Activated naive CD4-positive, alpha-beta T cell (primary cell): ENCODE measurements around the gene KRT79.
"Not testable (repeated sequence)": the region's sequence is repeated elsewhere in the genome, so short reads cannot be mapped to it uniquely, and the experiment has no call there.

Experiments
- DNase-seq, 4 experiments: peaks; one replicate each; lab custom pipeline; 2025; lab: John Stamatoyannopoulos, UW

The KRT79 gene

DNA sequence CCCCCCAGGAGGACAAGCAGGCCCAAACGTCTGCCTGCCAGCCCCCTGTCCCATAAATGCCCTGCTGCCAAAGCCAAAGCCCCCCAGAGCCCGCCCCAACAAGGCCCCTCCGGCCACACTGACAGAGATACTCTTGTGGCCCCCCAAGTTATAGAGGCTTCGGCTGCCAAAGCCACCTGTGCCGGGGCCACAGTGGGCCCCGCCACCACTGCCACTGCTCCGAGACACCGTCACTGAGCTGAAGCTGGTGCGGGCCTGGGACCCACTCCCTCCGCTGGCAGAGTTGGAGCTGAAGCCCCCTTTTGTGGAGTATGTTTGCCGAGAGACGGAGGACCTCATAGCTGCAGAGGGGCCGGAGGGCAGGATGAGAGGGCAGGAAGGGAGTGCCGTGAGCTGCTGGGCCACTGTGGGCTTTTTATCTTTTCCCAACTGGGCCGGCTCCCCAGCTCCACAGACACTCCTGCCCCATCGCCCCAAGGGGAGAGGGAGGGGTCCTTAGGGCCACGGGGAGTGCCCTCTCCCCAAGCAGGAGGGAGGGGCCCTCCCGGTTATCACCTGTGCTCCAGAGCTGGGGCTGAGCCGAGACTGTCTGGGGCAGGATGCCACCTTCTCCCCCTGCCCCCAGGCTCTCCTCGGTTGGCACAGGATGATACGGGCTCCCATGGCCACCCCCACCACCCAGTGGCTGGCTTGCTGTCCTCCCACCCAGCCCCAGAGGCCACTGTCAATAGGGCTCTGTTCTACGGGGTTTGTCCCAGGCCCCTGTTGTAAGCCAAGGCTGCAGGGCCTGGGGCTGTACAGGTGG, at the start of gene KRT79:
KRT79 (minus strand) TSS at position 390 of the 805 bp plus-strand sequence; CDS start at position 339, 51 bp downstream.
- DNase-seq: no peak

DNA sequence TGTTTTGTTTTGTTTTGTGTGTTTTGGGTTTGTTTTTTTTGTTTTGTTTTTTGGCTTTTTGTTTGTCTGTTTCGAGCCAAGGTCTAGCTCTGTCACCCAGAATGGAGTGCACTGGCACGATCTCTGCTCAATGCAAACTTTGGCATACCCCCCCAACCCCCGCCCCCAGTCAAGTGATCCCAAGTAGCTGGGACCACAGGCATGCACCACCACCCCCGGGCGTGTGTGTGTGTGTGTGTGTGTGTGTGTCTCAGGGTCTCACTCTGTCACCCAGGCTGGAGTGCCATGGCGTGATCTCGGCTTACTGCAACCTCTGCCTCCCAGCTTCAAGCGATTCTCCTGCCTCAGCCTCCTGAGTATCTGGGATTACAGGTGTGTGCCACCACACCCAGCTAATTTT, 46.4 kb upstream of the KRT79 start:
- DNase-seq: not testable (repeated sequence)

DNA sequence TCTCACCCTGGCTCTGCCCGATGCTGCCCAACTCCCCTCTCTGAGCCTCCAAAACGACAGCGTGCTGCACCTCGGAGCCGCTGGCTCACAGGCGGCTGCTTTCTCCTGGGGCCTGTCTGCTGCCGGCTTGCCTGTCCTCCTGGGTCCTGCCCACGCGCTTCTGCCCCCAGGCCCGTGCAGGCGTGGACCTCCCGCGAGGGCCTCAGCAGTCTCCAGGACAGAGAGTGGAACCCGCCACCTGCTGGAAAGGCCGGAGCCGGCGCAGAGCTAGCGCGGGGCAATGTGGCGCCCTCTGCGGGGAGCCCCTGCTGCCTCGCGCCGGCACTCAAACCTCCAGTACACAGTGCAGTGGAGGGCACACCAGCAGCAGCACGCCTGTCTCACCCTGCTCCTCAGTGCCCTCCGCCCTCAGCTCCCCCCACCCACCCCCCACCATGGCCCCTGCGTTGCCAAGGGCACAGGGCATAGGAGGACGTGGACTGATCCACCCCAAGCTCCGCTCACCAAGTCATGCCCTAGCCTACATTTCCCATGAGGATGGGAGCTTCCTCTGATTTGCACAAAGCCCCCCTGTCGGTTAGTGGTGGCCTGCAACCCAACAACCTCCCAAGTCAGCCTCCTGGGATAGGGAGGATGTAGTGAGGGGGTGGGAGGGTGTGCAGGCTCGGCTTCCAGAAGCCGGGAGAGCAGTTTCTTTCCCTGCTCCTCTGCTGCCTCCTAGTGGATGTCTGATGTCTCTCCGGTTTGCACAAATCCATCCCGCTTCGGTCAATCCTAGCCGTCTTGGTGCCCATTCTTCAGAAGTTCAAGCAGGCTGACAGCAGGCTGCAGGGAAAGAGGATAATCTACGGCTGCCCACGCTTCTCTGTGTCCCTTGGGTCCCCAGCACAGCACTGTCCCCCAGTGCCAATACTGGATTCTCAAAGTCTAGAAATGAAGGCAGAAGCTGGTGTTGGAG, 45.6 kb upstream of the KRT79 start:
- DNase-seq: peak; percentile 27 to 77 (median 60)

DNA sequence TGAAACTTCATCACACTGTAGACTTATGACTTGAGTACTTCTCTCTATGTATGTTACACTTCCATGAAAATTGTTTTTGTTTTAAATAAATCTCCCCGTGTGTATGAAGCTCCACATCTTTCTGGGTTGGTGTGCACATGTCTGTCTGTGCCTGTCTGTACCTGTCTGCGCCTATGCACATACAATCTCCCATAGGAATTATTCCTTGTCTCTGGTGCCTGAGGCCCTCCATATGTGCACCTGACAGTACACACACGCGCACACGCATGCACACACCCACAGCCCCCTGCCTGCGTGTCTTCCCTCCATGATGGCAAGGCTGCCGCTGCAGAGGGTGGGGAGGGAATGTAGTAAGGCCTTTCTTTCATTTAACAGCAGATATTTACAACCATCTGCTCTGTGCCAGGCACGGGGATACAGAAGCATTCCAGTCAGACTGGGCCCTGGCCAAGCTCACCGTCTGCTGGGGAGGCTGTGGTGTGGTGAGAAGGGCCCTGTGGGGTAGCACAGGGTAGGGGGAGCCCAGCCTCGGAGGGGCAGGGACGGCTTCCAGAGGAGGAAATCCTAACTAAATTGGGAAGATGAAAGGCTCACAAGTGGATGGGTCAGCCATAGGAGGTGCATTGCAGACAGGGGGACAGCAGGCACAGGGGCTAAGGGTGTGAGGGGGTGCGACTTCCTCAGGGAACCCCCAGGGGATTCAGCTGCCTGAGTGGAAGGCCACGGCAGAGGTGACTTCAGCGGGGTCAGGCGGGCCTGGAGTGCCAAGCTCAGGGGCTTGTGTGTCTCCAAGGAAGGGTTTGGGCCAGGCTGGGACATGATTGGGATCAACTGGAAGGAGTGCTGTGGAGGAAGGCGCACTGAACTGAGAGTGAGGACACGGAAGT, 44.6 kb upstream of the KRT79 start:
- no peak for DNase-seq

DNA sequence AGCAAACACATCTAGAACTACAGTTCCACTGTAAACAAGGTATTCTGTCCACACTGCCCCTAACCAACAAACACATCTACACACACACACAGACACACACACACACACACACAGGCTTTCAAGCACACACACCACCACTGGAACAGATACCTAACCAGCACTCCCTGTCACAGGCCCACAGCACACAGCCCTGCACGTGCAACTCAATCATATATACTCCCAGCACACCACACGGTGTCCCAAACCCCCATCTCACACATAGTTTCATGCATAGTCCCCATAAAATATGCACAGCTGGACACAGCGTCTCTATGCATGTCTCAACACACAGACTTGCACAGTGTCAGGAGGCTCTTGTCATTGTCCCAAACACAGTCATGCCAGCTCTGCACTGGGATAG, 43.1 kb upstream of the KRT79 start:
- DNase-seq: no peak

DNA sequence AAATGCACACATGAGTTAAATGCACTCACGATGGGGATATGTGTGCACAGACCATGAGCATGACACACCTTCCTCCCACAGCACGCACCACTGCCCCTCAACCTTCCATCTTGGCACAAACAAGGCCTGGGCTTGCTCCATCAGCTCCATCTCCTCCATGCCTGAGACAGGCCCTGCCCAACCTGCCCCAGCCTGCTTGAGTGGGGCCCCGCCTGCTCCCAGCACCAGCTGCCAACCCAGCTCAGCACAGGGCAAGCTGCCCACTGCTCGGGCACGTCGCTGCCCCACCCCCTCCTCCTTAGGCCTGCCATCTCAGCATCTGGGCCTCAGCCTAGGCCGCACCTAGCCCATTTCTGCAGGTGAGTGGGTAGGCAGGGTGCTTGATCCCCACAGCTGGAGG, 42.3 kb upstream of the KRT79 start:
- no peak for DNase-seq

DNA sequence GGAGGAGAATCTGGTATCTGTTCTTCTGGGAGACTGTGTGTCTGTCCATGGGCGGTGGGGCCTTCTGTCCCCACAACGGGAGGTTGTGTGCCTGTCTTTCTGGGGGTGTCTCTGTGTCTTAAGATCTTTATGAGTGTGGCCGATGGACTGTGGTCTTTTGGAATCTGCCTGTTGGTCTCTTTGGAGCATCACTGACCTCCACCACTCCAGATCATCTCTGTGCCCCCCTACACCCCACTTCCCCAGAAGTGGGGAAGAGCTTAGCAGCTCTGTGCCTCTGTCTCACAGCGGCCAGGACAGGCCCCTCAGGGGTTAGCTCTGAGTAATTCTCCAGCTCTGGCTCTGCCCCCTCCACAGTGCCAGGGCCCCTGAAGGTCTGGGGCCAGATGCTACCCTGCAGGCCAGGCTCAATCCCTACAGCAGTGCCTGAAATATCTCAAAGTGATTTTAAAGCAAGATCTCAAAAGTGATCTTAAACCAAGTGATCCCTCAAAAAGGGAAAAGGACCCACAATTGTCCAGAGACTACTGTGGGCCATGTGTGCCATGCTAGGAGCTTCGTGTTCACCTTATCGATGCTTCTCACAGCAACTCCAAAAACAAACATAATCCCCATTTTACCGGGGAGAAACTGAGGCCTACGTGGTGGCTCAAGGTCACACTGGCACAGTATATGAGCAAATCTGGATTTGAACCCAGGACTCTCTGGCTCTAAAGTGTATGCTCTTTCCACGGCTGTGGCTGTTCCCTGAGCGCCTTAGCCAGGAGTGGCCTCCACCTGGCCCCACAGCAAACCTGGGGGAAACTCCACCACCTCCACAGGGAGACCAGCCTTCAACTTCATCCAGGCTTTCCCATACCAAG, 40.7 kb upstream of the KRT79 start:
- no peak for DNase-seq

DNA sequence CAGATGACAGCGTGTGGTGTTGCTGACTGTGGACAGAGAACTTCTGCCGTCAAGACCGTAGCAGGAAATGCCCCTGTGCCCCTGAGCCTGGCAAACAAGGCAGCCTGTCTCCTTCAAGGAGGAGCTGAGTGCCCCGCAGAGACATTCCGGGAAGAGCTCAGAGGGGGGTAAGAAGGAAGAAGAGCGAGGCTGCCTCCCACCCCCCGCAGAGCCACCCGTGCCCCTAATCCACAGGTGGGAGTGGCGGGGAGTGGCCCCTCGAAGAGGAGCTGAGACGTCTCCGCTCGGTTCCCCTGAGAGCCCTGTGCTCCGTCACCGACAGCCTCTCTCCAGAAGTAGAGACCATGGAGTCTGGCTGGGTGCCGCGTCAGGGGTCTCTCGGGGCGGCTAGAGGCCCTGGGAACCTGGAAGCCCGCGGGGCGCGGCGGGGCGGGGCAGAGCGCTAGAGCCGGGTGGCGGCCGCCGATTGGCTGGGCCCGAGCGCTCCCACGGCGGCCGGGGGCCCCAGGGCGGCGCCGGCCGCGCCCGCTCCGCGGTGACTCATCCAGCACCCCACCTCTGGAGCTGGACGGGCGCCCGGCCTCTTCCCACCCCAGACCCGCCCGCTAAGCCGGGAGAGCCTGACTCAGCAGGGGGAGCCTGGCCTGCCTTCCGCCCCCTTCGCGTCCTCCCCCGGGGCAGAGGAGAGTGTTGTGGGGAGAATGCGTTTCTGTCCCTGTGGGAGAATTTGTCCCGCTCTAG, 39.9 kb upstream of the KRT79 start:
- peak in 2 of 4 experiments; percentile 19 to 21 for DNase-seq

DNA sequence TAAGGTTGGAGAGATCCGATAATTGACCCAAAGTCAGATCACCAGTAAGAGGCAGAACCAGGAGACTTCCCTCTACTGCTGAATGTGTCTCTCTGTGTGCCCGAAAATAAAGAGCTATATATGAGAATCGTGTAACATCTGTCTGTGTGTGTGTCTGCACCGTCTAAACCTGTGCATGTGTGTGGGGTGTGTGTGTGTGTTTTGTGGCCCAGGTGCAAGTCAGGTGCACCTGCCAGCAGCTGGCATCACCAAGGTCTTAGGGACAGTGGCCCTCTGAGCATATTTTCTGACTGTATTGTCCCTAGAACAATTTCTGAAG, 39.4 kb upstream of the KRT79 start:
- no peak for DNase-seq

DNA sequence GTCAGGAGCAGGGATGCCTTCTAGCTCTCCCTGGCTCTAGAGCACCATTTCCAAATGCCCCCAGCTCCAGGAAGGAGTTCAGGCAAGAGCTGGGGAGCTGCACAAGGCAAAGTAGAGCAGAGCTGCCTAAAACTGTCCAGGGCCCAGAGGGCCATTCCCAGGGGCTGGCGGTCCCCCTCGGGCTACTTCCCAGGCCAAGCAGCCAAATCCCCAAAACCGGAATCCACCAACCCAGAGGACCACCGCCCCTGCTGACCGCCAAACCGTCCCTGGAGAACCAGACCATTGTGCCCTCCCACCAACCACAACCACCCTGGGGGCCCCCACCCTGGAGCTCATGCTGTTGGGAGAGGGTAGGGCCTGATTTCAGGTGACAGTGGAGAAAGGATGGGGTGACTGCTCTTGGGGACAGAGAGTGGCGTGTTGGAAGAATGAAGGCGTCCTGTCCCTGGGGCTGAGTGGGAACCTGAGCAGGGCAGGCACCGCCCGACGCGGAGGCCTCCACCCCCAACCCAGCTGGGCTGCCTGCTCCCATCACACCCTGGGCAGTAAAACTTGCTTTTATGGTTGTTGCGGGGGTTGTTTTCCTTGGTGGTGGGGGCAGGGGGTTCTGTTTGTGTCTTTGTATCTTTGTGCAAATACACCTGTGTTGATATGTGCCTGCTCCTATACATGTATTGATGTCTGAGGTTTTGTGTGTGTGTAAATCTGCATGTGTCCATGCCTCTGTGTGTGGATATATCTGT, 38.7 kb upstream of the KRT79 start:
- DNase-seq: no peak

DNA sequence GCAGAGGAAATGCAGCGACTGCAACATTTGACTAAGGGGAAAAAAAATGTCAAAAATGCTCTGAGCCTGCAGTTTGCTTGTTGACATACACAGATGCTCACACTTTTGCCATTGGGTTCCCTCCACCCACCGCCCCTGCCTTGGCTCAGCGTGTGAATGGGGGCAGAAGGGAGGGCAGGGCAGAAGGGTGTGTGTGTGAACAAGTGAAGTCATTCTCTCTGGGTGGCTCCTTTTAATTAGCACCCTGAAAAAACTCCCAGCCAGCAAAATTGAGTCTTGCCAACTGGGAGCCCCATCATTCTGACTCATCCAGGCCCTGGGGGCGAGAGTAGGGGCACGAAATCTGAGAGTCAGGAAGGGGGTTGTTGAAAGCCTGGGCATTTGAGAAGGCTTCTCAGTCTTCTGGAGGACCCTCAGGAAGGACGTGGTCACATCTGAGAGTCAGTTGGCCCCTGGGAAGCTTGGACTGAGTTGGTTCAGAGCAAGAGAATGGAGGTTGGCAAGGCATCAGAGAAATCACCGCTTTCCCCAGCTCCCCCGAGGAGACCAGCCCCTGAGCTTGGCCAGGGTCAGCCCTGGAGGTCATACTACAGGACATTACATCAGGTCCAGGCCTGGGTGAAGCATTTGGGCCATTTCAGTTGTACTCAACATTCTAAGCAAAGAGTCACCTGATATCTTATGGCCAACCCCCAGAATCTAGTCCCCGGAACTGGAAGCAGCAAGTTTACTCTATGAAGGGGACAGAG, 37.4 kb upstream of the KRT79 start:
- DNase-seq: no peak

DNA sequence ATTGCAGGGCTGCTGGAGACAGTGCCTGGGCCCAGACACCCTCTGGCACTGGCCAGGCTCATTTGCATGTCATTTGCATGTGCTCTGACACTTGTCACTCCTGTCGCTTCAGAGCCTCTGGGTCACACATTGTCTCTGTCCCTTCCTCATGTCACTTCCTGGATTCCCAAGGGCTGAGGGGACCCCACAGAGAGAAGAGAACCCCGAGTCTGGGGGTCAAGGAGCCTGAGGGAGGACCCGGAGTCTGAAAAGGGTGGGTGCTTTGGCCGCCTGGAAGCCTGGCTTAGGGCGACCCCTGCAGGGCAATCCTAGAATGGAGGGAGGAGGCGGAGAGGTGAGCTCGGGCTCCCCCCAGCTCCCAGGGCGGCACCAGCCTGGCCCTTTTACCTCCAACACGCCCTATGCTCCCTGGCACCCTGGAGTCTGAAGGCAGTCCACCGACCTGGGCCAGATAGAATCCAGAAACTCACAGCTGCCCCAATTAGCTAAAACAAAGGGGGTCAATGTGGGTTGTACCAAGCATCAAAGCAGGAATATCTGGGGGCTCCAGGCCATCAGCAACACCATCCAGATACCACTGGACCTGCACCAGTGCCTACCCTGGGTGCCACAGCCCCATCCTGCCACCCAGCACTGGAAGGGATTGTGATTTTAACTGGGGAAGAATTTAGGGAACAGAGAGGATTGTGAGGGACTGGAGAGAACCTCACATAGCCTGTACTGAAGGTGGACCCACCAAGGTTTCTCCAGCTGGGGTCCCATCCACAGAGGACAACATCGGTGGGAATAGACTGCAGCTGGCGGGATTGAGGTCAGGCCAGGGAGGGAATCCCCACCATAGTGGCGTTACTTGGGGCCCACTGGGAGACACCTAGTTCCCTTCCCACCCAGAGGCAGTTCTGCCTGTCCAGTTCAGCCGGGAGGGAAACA, 36.5 kb upstream of the KRT79 start:
- DNase-seq: peak; percentile 55 to 80 (median 70)

DNA sequence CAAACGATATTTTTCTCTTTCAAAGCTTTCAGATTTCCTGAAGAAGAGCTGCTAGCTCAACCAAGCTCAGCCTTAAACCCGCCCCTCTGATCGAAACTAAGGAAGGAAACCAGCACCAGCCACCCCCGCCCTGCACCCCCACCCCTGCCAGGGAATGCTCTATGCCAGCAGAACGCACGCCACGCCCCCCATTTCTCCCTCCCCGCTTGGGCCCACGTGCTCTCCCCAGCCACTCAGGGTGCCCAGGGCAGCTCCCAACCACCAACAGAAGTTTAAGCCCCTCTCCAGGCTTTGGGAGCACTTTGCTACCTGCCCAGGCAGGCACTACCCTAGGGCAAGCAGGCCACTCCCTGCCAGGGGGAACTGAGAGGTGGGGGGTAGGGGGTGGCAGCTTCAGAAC, 33.5 kb upstream of the KRT79 start:
- peak in 1 of 4 experiments; percentile 25 for DNase-seq

DNA sequence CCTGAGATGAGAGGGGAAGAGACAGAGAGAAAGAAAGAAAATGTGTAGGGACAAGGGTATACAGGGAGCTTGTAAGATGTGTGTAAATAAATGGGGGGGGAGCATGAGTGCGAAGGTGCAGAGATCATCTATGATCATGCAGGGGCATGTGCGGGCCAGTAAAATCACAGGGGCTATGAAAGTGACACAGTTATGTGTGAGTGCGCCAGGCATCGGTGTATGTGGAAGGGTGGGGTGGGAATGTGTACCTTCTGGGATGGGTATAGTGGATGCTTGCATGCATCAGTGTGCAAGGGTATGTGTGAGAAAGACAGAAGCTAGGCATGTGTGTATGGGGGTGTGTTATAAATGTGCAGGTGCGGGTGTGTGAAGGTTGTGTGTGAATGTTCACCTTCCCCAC, 33.0 kb upstream of the KRT79 start:
- DNase-seq: no peak

DNA sequence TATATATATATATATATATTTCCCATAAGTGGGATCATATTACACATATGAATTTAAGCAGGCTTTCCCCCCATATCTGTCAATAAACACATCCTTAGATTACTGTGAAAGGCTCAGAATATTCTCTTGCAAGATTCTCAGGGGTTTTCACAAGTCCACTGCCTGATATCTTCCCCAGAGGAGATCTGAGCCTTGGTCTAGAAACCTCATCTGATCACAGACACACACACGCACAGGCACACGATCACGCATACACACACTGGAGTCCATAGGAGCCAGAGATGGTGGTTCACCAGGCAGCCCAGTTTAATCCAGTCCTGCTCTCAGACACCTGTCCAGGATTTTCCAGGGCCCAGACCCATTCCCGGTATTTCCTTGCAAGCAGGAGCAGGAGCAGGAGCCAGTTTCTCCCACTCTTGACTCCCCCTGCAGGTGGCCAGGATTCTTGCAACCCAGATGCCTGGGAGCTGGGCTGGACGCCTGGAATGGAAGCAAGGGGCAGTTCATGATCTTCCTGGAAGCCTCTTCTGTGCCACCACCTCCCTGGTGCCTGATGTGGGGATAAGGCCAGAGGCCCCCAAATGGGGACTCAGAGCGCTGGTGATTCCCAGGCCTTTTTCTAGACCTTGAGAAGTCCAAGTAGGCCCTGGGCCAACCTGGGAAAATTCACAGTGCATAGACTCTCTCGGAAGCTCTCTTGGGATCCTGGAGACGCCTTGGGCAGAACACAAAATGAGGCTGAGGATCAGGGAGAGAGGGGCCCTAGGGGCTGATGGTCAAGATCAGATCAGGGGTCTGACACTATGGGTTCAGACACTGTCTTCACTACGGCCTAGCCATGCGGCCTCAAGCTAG, 31.2 kb upstream of the KRT79 start:
- DNase-seq: no peak

DNA sequence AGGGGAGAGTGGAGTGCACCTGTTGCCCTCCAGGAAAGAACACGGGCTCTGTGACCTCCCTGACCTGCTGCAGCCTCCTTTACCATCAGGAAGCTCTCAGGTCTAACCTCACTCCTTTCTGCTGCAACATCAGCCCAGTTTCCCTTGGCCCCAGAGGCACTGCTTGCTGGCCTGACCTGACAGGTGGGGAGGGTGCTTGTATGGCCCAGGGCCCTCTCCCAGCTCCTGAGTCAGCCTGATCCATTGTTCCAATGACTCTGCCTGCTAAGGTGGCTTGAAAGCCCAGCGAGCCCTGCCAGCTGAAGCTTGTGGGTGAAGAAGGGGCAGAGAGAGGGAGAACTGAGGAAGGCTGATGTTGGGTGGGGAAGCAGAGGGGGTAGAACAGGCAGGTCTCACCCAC, 27.9 kb upstream of the KRT79 start:
- no peak for DNase-seq

DNA sequence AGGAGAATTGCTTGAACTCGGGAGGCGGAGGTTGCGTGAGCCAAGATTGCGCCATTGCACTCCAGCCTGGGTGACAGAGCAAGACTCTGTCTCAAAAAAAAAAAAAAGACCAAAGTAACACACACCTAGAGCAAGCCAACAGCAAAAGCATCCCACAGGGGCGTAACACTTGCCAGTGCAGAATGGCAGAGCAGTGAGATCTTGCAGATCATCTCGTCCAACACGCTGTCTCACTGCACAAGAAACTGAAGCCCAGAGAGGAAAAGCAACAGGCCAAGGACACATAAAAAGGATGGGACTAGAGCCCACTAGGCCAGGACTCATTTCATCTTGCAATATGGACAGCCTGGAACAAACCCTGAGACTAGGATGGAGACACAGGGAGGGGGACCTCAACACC, 27.4 kb upstream of the KRT79 start:
- no peak for DNase-seq
